Astrocyte (in vitro differentiated cells and primary cell): Measurements from ENCODE around the gene DMXL1.

Experiments used
- CTCF ChIP-seq: IDR thresholded peaks from 2 replicates; pipeline ENCODE4 v1.5.1; 2011; ENCODE audit warnings: low read depth, mild to moderate bottlenecking, inconsistent platforms, low read length, moderate library complexity; ENCODE audit not compliant: insufficient read depth
- EZH2 ChIP-seq: IDR thresholded peaks from 2 replicates; pipeline ENCODE4 v1.6.1; 2012; ENCODE audit warnings: mild to moderate bottlenecking, low read length, inconsistent platforms; ENCODE audit not compliant: insufficient read depth

GRCh38 chr5:119070578-119070827 lies 384 bp upstream of the DMXL1 start:
- TF ChIP-seq CTCF (no peak), EZH2 (no peak)
